G401.6 (cell line): ENCODE results near the gene RIOX2.

Experiments used
- FAIRE-seq: peaks from 2 replicates; lab custom pipeline; 2012; peaks lifted over from hg19 to GRCh38; lab: Jason Lieb, UNC

The RIOX2 gene

DNA sequence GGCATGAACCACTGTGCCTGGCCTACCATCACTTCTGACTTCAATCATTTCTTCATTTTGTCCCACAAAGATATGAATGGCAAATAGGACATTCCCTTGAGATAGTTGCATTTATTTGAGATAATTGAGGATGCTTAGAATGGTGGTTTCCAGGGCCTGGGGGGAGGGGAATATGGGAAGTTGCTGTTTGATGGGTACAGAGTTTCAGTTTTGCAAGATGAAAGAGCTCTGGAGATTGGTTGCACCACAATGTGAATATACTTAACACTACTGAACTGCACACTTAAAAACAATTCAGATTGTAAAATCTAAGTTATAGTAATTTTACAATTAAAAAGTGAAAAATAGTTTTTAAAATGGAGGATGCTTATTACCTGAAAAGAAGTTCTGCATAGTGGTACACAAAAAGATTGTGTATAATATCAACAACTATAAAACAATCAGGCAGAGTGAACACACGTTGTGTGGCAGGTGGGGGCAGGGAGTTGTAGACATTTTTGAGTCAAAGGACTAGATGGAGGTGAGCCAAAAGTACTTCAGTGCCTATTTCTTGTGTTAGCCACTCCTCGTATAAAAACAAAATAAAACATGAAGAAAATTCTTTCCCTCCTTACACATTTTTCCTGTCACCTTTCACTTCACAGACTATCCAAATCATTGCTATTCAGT is 18.5 kb upstream of the RIOX2 start:
- no peak for FAIRE-seq

DNA sequence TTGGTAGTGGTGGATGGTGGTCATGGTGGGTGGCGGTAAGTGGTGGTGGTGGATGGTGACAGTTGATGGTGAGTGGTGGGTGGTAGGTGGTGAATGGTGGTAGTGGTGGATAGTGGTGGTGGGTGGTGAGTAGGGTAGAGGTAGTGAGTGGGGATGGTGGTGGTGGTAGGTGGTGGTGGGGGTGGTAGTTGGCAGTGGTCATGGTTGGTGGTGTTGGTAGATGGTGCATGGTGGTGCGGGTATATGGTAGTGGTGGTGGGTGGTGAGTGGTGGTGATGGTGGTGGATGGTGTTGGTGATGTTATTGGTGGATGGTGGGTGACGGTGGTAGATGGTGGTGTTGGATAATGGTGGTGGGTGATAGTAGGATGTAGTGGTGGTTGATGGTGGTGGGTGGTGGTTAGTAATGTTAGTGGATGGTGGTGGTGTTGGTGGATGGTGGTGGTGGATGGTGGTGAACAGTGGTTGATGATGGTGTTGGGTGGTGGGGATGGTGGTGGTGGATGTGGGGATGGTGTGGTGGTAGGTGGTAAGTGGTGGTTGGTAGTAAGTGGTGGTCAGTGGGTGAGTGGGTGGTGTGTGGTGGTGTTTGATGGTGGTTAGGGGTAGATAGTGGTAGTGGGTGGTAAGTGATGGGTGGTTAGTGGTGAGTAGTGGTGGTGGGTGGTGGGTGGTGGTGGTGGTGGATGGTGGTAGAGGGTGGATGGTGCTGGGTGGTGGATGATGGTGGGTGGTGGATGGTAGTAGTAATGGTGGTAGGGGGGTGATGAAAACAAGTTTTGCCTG is 16.7 kb upstream of the RIOX2 start:
- no peak for FAIRE-seq

DNA sequence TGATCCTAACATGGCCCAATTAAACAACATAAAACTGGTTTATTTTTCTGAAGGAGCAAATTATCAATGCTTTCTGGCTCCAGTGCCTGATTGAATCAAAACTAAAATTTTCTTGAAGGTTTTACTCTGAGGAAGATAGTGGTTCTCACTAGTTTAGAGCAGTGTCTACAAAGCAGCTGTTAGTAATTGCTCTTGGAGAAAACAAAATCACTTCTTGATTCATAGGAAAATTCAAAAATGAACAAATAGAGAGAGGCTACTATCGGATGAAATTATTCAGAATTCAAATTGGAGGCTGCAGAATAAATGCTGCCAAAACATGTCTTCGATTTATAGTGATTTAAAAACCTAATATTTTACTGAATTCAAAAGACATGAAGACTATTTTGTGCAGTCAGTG is 15.1 kb upstream of the RIOX2 start:
- FAIRE-seq: no peak

DNA sequence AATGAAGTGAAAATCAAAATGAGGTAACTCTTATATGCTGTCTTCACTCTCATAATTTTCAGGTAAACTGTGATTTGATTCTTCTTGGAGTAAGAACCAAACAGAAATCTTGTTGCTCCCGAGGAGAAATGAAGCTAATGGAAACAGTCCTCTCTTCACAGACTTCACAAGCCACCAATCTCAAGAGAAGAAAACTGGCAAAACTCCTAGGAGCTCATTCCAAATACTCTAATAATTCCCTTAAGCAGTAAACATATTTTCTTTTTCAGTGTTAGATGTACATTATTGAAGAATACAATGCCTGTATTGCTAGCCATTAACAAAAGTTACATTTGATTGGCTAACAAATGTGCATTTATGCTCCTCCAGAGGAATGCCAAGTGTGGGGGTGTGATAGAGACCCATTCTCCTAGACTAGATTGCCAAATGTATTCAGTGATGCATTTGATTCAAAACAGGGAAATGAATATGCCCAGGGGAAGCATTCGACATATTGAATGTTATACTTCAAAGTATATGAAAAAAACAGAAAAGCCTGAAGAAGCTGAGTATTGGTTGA is 11.8 kb upstream of the RIOX2 start:
- no peak for FAIRE-seq

DNA sequence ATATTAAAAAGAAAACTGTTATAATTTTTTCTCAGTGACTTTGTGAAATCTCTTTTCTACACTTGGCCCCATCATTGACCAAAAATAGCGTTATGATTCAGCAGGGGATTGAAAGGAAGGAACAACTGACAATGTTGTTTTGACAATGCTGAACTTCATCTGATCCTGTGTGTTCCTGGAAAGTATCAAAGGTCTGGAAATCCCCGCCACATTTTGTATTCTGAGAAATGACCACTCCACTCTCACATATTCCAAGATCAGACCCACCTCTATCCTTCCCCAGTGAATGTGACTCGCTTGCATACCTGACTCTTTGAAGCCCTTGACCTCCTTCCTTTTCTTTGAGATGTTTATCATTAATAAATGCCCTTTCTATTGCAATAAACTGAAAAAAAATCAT is 9.7 kb upstream of the RIOX2 start:
- no peak for FAIRE-seq

DNA sequence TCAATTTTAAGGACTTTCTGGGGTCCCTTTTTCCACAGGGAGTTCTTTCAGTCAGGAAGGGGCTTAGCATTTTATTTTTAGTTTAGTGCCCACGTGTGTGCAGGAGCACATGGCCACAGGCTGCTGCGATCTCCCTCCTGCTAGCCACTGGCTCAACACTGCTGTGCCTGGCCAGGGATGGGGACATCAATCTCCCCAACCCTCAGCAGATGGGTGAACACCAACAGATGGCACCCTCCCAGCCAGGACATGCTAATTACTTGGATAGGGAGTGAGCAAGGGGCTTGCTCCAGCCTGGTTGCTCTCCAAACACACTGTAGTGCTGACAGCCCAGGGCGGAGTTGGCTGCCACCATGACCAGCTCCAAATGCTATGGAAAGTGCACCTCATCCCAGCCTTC is 7.4 kb upstream of the RIOX2 start:
- FAIRE-seq: no peak

DNA sequence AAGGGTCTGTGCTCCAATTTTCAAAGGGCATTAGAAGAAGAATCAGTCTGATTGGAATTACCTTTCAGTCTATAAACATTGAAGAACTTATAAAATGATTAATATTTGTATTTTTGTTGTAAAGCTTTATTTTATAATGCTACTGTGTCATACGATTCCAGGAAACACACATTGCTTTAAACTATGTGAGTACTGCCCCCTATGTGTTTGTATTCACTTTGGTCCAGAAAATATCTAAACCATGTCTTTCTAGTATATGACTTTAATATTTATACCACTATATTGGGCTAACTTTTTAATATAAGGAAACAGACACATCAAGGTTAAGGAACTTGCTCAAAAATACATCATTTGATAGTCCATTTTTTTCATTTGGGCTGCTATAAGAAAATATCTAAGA is 3.2 kb upstream of the RIOX2 start:
- no peak for FAIRE-seq

DNA sequence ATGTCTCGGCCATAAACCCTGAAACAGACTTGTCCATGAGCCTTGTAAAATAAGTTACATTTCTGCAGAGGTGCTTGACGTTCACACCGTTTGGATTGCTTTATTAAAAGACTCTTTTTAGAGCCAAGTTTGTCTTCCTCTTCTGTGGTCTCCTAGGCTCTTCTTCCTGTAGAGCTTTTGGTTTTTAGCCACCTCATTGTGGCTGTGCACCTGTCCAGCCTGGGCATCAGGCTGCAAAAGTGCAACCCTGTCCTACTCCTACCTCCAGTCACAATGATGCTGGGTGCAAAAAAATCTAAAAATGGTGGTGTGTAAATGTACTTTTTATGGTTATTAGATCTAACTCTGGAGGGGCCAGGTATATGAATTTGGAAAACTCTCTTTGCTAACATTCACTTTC is 2.8 kb upstream of the RIOX2 start:
- no peak for FAIRE-seq

DNA sequence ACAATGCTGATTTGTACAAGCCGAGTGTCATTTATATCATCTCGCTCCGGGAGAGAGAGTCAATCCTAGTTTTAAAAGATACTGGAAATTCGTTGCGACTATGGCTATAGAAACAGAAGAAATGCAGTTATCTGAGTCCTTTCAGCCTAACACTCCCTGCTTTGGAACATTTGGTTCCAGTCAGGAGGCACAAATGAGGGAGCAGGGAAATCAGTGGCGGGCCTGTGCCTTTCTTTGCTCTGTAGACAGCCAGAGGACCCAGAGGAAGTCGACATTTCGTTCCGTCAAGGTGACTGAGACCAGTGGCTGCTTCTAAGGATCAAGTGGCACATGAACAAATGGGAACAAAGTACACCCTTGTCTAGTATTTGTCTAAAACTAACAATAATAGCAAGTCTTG is 745 bp upstream of the RIOX2 start:
- FAIRE-seq: no peak

DNA sequence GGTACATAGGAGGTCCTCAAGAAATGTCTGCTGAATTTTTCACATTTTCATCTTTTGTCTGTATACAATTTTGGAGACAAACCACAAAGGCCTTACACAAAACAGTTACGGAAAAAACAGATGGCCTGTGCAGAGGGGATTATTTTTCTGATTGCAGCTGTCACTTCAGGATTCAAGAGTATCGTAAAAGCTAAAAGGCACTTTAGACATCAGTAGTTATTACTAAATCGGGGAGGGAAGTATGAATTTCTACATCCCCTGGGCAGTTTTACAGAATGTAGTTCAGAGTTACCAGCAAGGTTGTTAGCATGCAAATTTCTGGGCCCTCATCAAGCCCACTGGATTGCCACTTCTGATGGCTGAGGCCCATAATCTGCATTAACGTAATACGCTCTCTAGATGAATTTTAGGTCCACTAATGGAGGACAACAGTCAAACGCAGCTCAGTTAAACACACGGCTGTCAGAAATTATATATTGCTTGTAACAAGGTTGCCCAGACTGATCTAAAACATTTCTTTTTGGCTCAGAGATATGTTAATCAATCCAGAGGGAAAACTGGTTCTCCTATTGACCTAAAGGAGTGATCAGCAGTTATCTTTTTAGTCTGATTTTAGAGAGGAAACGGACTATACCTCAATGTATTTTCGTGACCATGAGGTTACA is 1.1 kb downstream of the RIOX2 start:
- FAIRE-seq: no peak

DNA sequence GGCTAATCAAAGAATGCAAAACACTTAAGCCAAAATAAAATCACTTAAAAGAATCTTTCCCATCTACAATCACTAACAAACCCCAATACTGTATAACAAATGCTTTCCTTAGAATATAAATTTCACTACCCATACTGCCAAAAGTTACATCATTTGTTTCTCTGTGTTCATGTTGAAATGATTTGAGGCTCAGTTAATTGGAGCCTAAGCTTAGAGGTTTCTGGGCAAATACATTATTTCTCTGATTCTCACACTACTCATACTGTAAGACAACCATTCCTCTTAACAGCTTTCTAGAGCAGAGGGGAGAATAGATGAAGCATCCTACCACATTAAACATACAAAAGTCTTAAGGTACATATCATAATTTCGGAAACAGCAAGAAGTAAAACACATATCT is 2.1 kb downstream of the RIOX2 start:
- no peak for FAIRE-seq

DNA sequence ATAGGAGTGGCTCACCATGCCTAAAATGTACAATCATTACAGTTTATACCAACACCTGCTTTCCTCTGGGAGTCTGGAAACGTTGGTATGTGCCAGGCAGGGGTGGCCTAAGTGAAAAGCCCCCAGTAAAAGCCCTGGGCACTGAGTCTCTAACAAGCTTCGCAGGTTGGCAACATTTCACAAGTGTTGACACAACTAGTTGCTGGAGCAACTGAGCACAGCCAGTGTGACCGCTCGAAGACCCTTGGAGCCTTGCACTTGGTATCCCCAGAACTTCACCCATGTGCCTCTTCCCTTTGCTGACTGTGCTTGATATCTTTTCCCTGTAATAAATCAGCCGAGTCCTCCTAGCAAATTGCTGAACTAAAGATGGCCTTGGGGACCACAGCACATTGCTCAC is 2.7 kb downstream of the RIOX2 start:
- FAIRE-seq: no peak

DNA sequence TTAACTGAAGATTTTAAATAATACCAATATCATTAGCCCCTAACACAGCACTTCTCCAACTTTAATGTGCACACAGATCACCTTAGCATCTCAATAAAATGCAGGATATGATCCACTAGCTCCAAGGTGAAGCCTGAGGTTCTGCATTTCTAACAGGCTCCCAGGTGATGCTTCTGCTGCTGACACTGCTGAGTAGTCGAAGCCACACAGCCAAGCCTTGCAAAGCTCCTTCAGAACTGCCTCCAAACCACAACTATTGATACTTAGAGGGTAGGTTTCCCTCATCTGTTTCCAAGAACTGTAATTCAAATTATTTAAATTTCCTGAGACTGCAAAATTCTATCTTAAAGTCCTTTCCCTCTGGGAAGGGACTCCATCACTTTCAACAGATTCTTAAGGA is 3.9 kb downstream of the RIOX2 start:
- FAIRE-seq: no peak

DNA sequence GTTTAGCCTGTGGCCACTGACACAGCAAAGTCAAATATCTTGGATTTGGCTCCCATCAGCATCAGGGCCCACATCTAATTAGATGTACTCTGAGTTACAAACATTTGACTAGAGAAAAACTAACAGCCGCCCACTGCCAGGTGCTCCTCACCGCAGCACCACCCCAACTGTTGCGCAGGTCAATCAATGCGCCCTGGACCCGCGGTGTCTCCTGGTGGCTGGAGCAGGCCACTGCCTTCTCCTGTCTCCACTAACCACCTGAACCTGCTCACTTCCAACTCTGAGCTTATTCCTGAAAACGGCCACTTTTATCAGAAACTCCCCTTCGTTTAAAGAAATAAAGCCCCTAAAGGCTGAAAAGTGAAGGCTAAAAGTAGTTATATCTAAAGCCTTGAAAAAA is 4.3 kb downstream of the RIOX2 start:
- no peak for FAIRE-seq

DNA sequence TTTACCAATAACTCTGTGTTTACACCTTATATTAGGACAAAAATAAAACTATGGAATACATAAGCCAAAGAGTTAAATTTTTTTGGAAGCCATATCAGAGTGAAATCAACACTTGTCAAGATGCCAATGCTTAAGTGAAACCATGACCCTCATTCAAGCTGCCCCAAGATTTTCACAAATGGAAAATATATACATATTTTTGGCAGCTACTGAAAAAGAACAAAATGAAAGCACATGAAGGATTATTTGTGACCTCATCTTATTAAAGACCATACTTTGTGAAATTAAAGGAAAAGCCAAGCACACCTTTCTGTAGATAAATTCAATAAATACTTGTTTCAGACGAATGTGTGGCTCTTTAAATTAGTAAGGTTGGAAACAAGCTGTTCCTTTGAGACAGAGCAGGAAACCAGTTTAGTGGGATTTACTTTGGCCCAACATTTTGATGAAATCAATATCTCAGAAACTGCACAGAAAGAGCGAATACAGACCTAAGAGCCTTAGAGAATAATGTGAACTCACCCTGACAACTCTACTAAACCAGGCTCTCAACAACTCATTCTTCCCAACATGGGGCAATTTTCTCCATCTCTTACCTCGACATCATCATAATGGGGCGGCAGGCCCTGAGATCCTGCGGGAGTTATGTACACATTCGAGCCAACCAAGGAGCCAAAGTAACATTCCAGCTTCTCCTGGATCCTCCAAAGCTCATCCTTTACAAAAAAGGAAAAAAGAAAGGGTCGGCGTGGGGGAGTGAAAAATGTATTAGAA is 11.1 kb downstream of the RIOX2 start:
- FAIRE-seq: no peak

DNA sequence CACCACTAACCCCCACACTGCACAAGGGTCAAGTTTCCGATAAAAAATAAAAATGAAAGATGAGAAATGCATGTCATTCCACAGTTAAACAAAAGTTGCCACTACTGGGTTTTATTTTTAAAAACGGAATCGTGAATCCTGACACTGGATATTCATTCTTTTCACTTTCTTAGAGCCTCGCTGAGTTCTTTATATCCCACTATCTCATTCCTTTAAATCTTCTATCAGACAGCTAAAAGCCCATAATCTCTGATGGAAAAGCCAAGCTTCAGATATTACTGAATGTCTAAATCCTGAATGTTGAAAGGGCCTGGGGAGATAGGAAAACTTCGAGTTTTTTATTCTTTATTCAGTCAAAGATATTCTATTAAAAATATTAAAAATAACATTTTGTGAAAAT is 11.7 kb downstream of the RIOX2 start:
- no peak for FAIRE-seq

DNA sequence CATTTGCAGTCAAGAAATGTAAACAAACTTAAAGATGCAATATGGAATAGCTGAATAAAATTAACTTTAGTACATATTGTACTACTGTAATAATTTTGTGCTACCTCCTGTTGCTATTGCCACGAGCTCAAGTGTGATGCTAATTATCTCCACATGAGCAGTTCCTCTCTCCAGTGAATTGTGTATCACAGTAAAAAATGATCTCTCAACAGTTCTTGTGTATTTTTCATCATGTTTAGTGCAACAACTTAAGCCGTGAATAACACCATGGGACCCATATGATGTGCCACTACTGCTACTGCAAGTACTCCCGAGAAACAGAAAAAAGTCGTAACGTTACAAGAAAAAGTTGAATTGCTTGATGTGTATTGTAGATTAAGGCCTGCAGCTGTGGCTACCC is 12.4 kb downstream of the RIOX2 start:
- no peak for FAIRE-seq

DNA sequence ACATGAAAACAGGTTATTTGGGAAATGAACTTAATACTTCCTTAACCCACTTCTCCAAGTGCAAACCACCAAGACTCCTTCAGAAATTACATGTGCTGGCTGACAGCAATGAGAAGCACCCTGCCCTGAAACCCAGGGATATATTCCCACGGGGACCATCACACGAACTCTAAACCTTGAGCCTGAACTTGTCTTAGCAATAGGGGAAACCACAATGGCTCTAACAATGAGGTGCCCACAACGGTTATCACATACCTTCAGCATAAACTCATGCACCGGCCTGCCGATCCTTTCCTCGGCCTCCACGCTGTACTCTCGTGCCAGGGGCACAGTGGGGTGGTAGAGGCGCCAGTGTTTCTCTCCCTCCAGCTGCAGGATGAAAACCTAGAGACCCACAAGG is 13.4 kb downstream of the RIOX2 start:
- FAIRE-seq: no peak

DNA sequence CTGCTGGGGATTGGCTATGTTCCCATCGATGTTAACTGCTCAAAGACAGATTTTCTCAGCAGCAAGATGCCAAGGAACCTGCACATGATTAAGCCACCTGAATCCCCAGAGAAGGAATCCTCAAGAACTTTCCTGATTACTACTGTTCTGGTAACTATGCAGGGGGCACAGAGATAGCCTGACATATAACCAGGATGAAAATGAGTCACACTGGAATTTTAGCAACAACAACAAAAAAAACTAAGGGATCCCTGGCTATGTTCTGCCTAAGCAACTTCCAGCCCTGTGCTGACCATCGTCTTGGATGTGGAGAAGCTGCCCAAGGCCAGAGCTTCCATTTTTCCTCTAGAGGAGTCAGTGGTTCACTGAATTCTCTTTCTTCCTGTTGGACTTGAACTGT is 13.8 kb downstream of the RIOX2 start:
- FAIRE-seq: no peak

DNA sequence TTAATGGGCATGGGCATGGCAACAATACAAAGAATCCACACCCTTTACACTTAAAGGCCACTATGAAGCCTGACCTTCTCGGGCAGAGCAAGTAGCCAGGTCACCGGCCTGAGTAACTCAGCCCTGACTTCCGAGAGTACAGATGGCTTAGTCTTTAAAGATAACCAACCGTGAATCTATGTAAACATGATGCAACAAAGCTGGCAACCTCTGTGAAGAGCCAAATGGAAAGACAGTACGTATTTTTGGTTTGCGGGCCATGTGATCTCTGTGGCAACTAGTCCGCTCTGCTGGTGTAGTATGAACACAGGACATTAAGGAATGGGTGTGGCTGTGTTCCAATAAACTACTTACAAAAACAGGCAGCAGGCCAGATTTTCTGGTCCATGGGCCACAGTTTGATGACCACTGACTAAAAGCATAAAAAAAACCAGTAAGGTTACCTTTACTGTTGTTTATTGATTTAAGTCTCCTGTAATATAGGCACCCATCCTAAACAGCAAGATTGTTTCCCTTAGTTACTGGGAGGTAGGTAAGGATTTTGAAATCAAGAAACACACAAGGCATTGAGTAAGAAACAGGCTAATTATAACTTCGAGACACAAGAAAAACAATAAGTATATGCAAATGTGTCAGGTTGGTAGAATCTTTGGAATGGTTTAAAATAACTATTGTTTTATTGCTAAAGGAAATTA is 14.5 kb downstream of the RIOX2 start:
- no peak for FAIRE-seq

DNA sequence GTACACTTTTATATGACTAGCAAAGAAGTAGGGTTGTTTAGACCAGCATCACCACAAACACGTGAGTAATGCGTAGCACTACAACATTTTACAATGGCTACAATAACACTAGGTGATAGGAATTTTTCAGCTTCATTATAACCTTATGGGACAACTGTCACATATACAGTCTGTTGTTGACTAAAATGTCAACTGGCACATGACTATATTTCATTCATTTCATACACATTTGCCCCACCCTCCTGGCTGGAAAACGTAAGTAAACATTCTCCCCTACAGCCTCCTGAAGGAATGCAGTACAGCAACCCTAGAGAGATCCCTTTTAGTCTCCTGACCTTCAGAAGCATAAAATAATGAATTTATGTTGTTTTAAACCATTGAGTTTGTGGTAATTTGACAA is 16.2 kb downstream of the RIOX2 start:
- FAIRE-seq: no peak

DNA sequence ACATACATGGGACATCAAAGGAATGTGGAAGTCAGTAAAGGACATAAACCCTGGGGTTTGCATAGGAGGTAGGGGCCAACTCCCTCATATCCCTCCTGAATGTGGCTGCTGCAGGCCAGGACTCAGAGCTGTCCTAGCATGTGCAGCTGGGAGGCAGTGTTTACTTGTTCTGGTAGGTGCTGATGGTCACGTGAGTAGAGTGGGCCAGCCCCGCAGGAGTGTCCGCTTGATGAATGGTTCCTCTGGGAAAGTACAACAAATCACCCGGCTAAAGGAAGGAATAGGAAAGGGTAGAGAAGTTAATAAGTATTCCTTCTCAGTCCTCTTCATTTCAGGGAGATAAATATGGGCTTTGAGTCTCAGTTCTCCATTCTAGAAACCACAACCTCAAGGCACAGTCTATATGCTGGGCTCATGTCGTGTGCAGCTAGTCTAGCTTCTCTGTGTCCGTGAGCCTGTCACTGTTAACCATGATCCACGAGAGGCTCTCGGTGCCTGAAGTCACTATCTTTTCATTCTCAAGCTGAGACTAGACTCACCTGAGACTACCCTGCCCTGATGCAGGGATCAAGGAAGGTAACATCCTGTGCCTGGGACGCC is 17.9 kb downstream of the RIOX2 start:
- FAIRE-seq: no peak
